SK-N-SH (cell line): ENCODE results near the gene CASS4. TPM values are rescaled to one million over a fixed set of nuclear protein-coding genes. Genes with fewer than 3 reads are reported as not detected.

ENCODE experiments used
- CTCF ChIA-PET: fragments of 300-600, 350-600 bp; formaldehyde crosslinking; extraction: SDS; loops from one replicate; lab custom pipeline; 2021; lab: Yijun Ruan, JAX
- POLR2A ChIA-PET: fragments of 350-600 bp; sonication (Branson Sonifier 250); formaldehyde crosslinking; extraction: SDS; loops from one replicate; lab custom pipeline; 2020; ENCODE audit warnings: antibody characterized with exemption, inconsistent platforms; lab: Yijun Ruan, JAX
- DNase-seq: peaks from one replicate; pipeline ENCODE4 v3.0.0; 2012
- H2AFZ ChIP-seq: fragments of 200-600 bp; sonication (generic); 2 replicates; pipeline ENCODE4 v1.8.1; 2016; ENCODE audit warnings: antibody characterized with exemption, mild to moderate bottlenecking, low read depth
- H3F3A ChIP-seq: fragments of 200-600 bp; sonication (generic); replicated peaks from 2 replicates; pipeline ENCODE3; 2016; ENCODE audit warnings: antibody characterized with exemption, mild to moderate bottlenecking; ENCODE audit not compliant: insufficient read depth
- H3K27ac ChIP-seq, 2 experiments: fragments of 200-500 bp in 1 of 2; fragments of 200-600 bp in 1 of 2; sonication (Bioruptor generic) in 1 of 2; sonication (generic), shearing (Covaris generic) in 1 of 2; 2 replicates each; pipeline versions ENCODE4 v1.5.1 to v1.6.1; 2014 to 2016; ENCODE audit warnings: low read depth in 2 of 2, inconsistent platforms in 1 of 2, low read length in 1 of 2, mild to moderate bottlenecking in 1 of 2, mixed read lengths in 1 of 2
- H3K27me3 ChIP-seq: fragments of 200-600 bp; sonication (generic), shearing (Covaris generic); 2 replicates; pipeline ENCODE4 v1.6.1; 2016; ENCODE audit warnings: mixed run types; ENCODE audit not compliant: insufficient read depth
- H3K36me3 ChIP-seq, 2 experiments: fragments of 200-500 bp in 1 of 2; fragments of 200-600 bp in 1 of 2; sonication (Bioruptor generic) in 1 of 2; sonication (generic) in 1 of 2; replicated peaks in 1 of 2; 2 replicates each; pipeline versions ENCODE3 to v1.5.1; 2014 to 2016; ENCODE audit warnings: low read length in 1 of 2, mild to moderate bottlenecking in 1 of 2; ENCODE audit not compliant: insufficient read depth in 2 of 2, control insufficient read depth in 1 of 2
- H3K4me1 ChIP-seq, 2 experiments: fragments of 200-500 bp in 1 of 2; fragments of 200-600 bp in 1 of 2; sonication (Bioruptor generic) in 1 of 2; sonication (generic), shearing (Covaris generic) in 1 of 2; 2 replicates each; pipeline versions ENCODE4 v1.5.1 to v1.6.1; 2014 to 2016; ENCODE audit warnings: low read depth in 1 of 2, low read length in 1 of 2, mixed run types in 1 of 2; ENCODE audit not compliant: insufficient read depth in 2 of 2, control insufficient read depth in 1 of 2
- H3K4me2 ChIP-seq: fragments of 200-600 bp; sonication (generic), shearing (Covaris generic); 2 replicates; pipeline ENCODE4 v1.6.1; 2017; ENCODE audit warnings: mixed run types
- H3K4me3 ChIP-seq, 2 experiments: fragments of 200-500 bp in 1 of 2; fragments of 200-600 bp in 1 of 2; sonication (Bioruptor generic) in 1 of 2; sonication (generic), shearing (Covaris generic) in 1 of 2; 2 replicates each; pipeline versions ENCODE4 v1.5.1 to v1.8.1; 2014 to 2016; ENCODE audit warnings: low read depth in 2 of 2, inconsistent platforms in 1 of 2, low read length in 1 of 2, mild to moderate bottlenecking in 1 of 2, mixed read lengths in 1 of 2, moderate library complexity in 1 of 2
- H3K79me2 ChIP-seq: fragments of 200-600 bp; sonication (generic); 2 replicates; pipeline ENCODE4 v1.8.1; 2017; ENCODE audit warnings: mild to moderate bottlenecking; ENCODE audit not compliant: insufficient read depth
- H3K9ac ChIP-seq: fragments of 200-600 bp; sonication (generic); 2 replicates; pipeline ENCODE4 v1.6.1; 2017; ENCODE audit warnings: mixed run types
- H3K9me2 ChIP-seq: fragments of 200-600 bp; sonication (generic); 2 replicates; pipeline ENCODE4 v1.6.1; 2017; ENCODE audit warnings: mixed run types
- H3K9me3 ChIP-seq: fragments of 200-600 bp; sonication (generic); 2 replicates; pipeline ENCODE4 v1.6.1; 2017; ENCODE audit warnings: mixed run types, mild to moderate bottlenecking, moderate library complexity
- H4K20me1 ChIP-seq: fragments of 200-600 bp; sonication (generic); 2 replicates; pipeline ENCODE4 v1.6.1; 2017; ENCODE audit warnings: mild to moderate bottlenecking, mixed run types; ENCODE audit not compliant: insufficient read depth
- EP300 ChIP-seq, 2 experiments: IDR thresholded peaks; 2 replicates each; pipeline versions ENCODE4 v1.4.0 to v1.6.1; 2012; ENCODE audit warnings: borderline replicate concordance in 1 of 2, low read depth in 1 of 2, low read length in 1 of 2
- FOXJ3 ChIP-seq: sonication (generic); formaldehyde crosslinking; IDR thresholded peaks from 2 replicates; pipeline ENCODE4 v1.5.1; 2020; ENCODE audit warnings: mild to moderate bottlenecking, missing genetic modification reagents
- GABPA ChIP-seq: IDR thresholded peaks from 2 replicates; pipeline ENCODE4 v1.4.0; 2012; ENCODE audit warnings: low read depth, mild to moderate bottlenecking
- MAX ChIP-seq: IDR thresholded peaks from 2 replicates; pipeline ENCODE4 v1.4.0; 2012; ENCODE audit warnings: low read depth
- MEF2A ChIP-seq: IDR thresholded peaks from 2 replicates; pipeline ENCODE4 v1.4.0; 2012; ENCODE audit warnings: low read depth, borderline replicate concordance
- POLR2AphosphoS5 ChIP-seq: IDR thresholded peaks from 2 replicates; pipeline ENCODE4 v1.6.1; 2012; ENCODE audit warnings: low read depth, low read length
- RAD21 ChIP-seq: IDR thresholded peaks from 2 replicates; pipeline ENCODE4 v1.6.1; 2012; ENCODE audit warnings: mild to moderate bottlenecking, low read length
- RCOR1 ChIP-seq: fragments of 150-350 bp; IDR thresholded peaks from 2 replicates; pipeline ENCODE4 v1.6.1; 2017; ENCODE audit warnings: antibody characterized with exemption, low read length
- RFX5 ChIP-seq: IDR thresholded peaks from 2 replicates; pipeline ENCODE4 v1.6.1; 2012; ENCODE audit warnings: mild to moderate bottlenecking, improper control_type of control experiment, low read length
- RXRA ChIP-seq: IDR thresholded peaks from 2 replicates; pipeline ENCODE4 v1.4.0; 2012; ENCODE audit warnings: low read depth, mild to moderate bottlenecking, borderline replicate concordance
- SMC3 ChIP-seq: IDR thresholded peaks from 2 replicates; pipeline ENCODE4 v1.6.1; 2012; ENCODE audit warnings: low read depth, low read length, improper control_type of control experiment
- TCF12 ChIP-seq: IDR thresholded peaks from 2 replicates; pipeline ENCODE4 v1.4.0; 2012
- TEAD4 ChIP-seq: IDR thresholded peaks from 2 replicates; pipeline ENCODE4 v1.4.0; 2012; ENCODE audit warnings: mild to moderate bottlenecking, borderline replicate concordance; ENCODE audit not compliant: insufficient read depth
- USF1 ChIP-seq: IDR thresholded peaks from 2 replicates; pipeline ENCODE4 v1.4.0; 2012; ENCODE audit warnings: low read depth, borderline replicate concordance
- WGBS: methylation state at CpG from one replicate; pipeline ENCODE4 v1.1.6; 2017; ENCODE audit warnings: low lambda C conversion rate; 5-methylcytosine and 5-hydroxymethylcytosine counted together
- polyA plus RNA-seq, 3 experiments: library from polyadenylated mRNA; depleted of rRNA; stranded (reverse); fragments of >200 nt; gene quantifications; 2 replicates each; pipeline ENCODE4 v1.2.3, GENCODE V29; 2012
- TF ChIP-seq, protein P1 (sequence below): IDR thresholded peaks from 2 replicates; pipeline ENCODE4 v1.6.1; 2012; ENCODE audit warnings: mild to moderate bottlenecking, low read depth, low read length, moderate library complexity
- TF ChIP-seq, protein P2 (sequence below): fragments of 200-600 bp; sonication (generic); IDR thresholded peaks from 2 replicates; pipeline ENCODE4 v1.6.1; 2017; ENCODE audit warnings: antibody characterized with exemption, mild to moderate bottlenecking, moderate library complexity

The CASS4 gene
- polyA plus RNA-seq, 1 of the 3 experiments (the other 2 are of a cell fraction) = not detected

- TF ChIP-seq FOXJ3 = no peak
- TF ChIP-seq, protein P1, sequence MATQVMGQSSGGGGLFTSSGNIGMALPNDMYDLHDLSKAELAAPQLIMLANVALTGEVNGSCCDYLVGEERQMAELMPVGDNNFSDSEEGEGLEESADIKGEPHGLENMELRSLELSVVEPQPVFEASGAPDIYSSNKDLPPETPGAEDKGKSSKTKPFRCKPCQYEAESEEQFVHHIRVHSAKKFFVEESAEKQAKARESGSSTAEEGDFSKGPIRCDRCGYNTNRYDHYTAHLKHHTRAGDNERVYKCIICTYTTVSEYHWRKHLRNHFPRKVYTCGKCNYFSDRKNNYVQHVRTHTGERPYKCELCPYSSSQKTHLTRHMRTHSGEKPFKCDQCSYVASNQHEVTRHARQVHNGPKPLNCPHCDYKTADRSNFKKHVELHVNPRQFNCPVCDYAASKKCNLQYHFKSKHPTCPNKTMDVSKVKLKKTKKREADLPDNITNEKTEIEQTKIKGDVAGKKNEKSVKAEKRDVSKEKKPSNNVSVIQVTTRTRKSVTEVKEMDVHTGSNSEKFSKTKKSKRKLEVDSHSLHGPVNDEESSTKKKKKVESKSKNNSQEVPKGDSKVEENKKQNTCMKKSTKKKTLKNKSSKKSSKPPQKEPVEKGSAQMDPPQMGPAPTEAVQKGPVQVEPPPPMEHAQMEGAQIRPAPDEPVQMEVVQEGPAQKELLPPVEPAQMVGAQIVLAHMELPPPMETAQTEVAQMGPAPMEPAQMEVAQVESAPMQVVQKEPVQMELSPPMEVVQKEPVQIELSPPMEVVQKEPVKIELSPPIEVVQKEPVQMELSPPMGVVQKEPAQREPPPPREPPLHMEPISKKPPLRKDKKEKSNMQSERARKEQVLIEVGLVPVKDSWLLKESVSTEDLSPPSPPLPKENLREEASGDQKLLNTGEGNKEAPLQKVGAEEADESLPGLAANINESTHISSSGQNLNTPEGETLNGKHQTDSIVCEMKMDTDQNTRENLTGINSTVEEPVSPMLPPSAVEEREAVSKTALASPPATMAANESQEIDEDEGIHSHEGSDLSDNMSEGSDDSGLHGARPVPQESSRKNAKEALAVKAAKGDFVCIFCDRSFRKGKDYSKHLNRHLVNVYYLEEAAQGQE = no peak
- TF ChIP-seq RFX5 = no peak
- TF ChIP-seq TEAD4 = no peak
- TF ChIP-seq TCF12 = no peak
- no peak for TF ChIP-seq MEF2A
- TF ChIP-seq SMC3 = no peak
- TF ChIP-seq, protein P2, sequence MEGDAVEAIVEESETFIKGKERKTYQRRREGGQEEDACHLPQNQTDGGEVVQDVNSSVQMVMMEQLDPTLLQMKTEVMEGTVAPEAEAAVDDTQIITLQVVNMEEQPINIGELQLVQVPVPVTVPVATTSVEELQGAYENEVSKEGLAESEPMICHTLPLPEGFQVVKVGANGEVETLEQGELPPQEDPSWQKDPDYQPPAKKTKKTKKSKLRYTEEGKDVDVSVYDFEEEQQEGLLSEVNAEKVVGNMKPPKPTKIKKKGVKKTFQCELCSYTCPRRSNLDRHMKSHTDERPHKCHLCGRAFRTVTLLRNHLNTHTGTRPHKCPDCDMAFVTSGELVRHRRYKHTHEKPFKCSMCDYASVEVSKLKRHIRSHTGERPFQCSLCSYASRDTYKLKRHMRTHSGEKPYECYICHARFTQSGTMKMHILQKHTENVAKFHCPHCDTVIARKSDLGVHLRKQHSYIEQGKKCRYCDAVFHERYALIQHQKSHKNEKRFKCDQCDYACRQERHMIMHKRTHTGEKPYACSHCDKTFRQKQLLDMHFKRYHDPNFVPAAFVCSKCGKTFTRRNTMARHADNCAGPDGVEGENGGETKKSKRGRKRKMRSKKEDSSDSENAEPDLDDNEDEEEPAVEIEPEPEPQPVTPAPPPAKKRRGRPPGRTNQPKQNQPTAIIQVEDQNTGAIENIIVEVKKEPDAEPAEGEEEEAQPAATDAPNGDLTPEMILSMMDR = no peak
- TF ChIP-seq RXRA = no peak
- no peak for TF ChIP-seq POLR2AphosphoS5
These were observed 16.8 kb downstream of the CASS4 start (continued) for GRCh38 chr20:56428881-56429280.

DNA sequence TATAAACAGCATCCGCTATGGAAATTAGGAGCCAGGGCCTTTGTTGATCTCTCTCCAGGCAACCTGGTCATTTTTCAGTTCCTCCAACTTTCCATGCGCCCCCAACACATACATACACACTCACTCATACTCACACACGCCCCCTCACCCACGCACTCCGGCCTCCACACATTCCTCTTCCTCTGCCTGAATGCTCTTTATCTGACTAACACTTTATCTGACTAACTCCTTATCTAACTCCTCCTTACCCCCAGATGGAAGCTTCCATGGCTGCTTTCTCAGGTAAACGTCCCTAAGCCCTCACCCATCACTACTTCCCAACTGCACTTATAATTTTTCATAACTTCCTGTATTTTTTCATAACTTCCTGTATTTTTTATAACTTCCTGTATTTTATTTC lies 17.4 kb downstream of the CASS4 start:
- H3K27ac ChIP-seq = no peak overlapping the region
- H3F3A ChIP-seq = no peaks in the 10 kb centered on the region
- H3K9me3 ChIP-seq = no peaks in the 10 kb centered on the region
- TF ChIP-seq RAD21 (no peak), MAX (no peak), GABPA (peak; percentile 45), RCOR1 (no peak), USF1 (no peak), EP300 (IDR thresholded peaks at IDR 0.05; ENCODE audit: borderline replicate concordance in 1 of 2, low read depth in 1 of 2, low read length in 1 of 2) (no peak)
- H3K4me3 ChIP-seq = no peak overlapping the region
- no peaks in the 10 kb centered on the region for H3K9me2 ChIP-seq
- H3K4me2 ChIP-seq = no peak overlapping the region
- no peak overlapping the region for H3K9ac ChIP-seq
- 62% methylated on average over 6 of the region's 6 CpGs for WGBS
- no peaks in the 10 kb centered on the region for H3K36me3 ChIP-seq
- DNase-seq = no peak
- H2AFZ ChIP-seq = peak overlapping the region; percentile 83; the same call in 1 of the 2 replicates
- no peaks in the 10 kb centered on the region; a peak in 1 of 4 replicates for H3K4me1 ChIP-seq
- ChIA-PET POLR2A (no interaction called here), CTCF (no interaction called here)
- H4K20me1 ChIP-seq = no peaks in the 10 kb centered on the region
- H3K79me2 ChIP-seq = no peaks in the 10 kb centered on the region
- H3K27me3 ChIP-seq = no peaks in the 10 kb centered on the region
